ENCODE measurements around the gene HOXB3. TPM values are rescaled to one million over a fixed set of nuclear protein-coding genes. Genes with fewer than 3 reads are reported as not detected.

HOXB3 gene
- total RNA-seq, 3 donors from 2014 or later, result 0.50 to 1.0 (median 0.81) TPM

- Mint-ChIP-seq H3K27me3 (ENCODE audit: low read depth) (peaks cover 11% of the 10 kb centered on the region), H3K4me1 (ENCODE audit: low read depth) (peaks cover 7% of the 10 kb centered on the region), H3K9me3 (no peaks in the 10 kb centered on the region), H3K4me3 (no peak overlapping the region), H3K36me3 (ENCODE audit: insufficient read depth) (no peaks in the 10 kb centered on the region)
- ATAC-seq (no peak), DNase-seq (no peak)
Measured at GRCh38 chr17:48569240-48569582, 20.8 kb downstream of the HOXB3 start.

- ATAC-seq (no peak), DNase-seq (no peak)
- Mint-ChIP-seq H3K9me3 (no peaks in the 10 kb centered on the region), H3K36me3 (ENCODE audit: insufficient read depth) (no peaks in the 10 kb centered on the region), H3K27me3 (ENCODE audit: low read depth) (peaks cover 10% of the 10 kb centered on the region), H3K4me1 (ENCODE audit: low read depth) (peaks cover 7% of the 10 kb centered on the region), H3K4me3 (peak overlapping the region; percentile 19)
Measured at GRCh38 chr17:48568499-48569239, 21.4 kb downstream of the HOXB3 start.

- no peaks in the 10 kb centered on the region for H3K36me3 Mint-ChIP-seq (ENCODE audit: insufficient read depth)
- ATAC-seq, result no peak
- H3K4me3 Mint-ChIP-seq, result no peak overlapping the region
- H3K9me3 Mint-ChIP-seq, result no peaks in the 10 kb centered on the region
- H3K4me1 Mint-ChIP-seq (ENCODE audit: low read depth), result peaks cover 7% of the 10 kb centered on the region
- H3K27me3 Mint-ChIP-seq (ENCODE audit: low read depth), result peaks cover 11% of the 10 kb centered on the region
- no peak for DNase-seq
Measured at GRCh38 chr17:48567646-48568354, 22.2 kb downstream of the HOXB3 start.

DNA sequence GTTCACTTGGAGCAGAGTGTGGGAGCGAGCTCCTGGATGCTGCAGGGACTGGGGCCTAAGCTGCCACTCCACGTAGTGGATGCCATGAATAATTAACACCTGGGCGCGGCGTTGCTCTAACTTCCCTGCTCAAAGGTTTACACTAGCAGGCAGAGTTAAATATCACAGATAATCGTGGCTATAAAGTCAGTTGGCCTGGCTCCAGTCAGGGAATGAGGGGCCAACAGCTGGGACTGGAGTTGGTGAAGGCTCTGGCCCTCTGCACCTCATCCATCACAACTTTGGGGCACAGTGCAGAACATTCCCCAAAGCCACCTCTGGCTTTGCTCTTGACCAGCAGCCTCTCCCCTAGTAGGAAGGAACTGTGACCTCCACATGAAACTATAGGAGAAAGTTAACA is 22.8 kb downstream of the HOXB3 start:
- no peaks in the 10 kb centered on the region for H3K9me3 Mint-ChIP-seq
- no peak overlapping the region for H3K4me3 Mint-ChIP-seq
- no peak for DNase-seq
- ATAC-seq, result no peak
- peaks cover 7% of the 10 kb centered on the region for H3K4me1 Mint-ChIP-seq (ENCODE audit: low read depth)
- no peaks in the 10 kb centered on the region for H3K36me3 Mint-ChIP-seq (ENCODE audit: insufficient read depth)
- peaks cover 11% of the 10 kb centered on the region for H3K27me3 Mint-ChIP-seq (ENCODE audit: low read depth)

DNA sequence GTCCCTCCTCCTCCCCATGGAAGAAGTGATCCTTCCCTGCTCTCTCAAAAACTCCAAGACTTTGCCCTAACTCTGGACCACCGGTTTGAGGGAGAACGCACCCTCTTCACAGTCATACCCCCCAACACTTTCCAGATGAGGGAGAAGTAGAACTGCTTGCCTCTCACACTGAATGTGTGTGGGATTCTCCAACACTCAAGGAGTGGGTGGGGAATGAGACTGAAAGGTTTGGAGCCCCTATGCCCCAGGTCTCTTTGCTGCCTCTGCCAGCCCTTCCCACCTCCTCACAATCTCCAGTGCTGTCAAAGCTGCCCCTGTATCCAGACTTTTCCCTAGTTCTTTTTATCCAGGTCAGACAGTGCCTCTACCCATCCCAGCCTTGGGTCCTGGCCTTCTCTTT is 23.3 kb downstream of the HOXB3 start:
- DNase-seq, result no peak
- peaks cover 8% of the 10 kb centered on the region for H3K4me1 Mint-ChIP-seq (ENCODE audit: low read depth)
- H3K36me3 Mint-ChIP-seq (ENCODE audit: insufficient read depth), result no peaks in the 10 kb centered on the region
- ATAC-seq, result no peak
- no peaks in the 10 kb centered on the region for H3K9me3 Mint-ChIP-seq
- H3K4me3 Mint-ChIP-seq, result no peak overlapping the region
- peaks cover 11% of the 10 kb centered on the region for H3K27me3 Mint-ChIP-seq (ENCODE audit: low read depth)

- ATAC-seq, result no peak
- H3K4me1 Mint-ChIP-seq (ENCODE audit: low read depth), result peaks cover 10% of the 10 kb centered on the region
- no peaks in the 10 kb centered on the region for H3K36me3 Mint-ChIP-seq (ENCODE audit: insufficient read depth)
- peaks cover 11% of the 10 kb centered on the region for H3K27me3 Mint-ChIP-seq (ENCODE audit: low read depth)
- no peak for DNase-seq
- no peak overlapping the region for H3K4me3 Mint-ChIP-seq
- no peaks in the 10 kb centered on the region for H3K9me3 Mint-ChIP-seq
Measured at GRCh38 chr17:48565925-48566710, 23.9 kb downstream of the HOXB3 start.

DNA sequence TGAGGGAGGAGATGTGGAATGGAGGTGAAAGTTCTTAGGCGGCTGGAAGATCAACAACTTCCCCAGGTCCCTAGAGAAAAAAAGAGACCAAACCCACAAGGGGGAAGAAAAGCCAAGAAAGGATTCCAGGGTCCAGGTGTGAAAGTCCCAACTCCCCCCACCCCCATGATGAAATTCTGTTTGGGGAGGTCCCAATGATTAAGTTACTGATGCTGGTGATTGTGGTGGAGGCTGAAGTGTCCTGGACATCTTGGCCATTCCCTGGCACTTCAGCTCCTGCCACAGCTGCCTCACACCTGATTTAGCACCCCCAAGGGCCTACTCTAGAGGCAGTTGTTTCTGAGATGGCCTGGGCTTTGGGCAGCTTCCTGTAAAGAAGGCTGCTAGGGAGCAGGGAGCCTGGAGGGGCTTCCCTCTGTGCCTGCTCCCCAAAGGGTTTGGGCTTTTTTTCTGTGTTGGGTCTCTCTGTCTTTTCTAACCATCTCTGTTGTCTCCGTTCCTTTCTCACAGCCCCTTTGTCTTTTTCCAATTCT is 25.0 kb downstream of the HOXB3 start:
- Mint-ChIP-seq H3K36me3 (ENCODE audit: insufficient read depth) (no peaks in the 10 kb centered on the region), H3K4me3 (no peak overlapping the region), H3K4me1 (ENCODE audit: low read depth) (peaks cover 10% of the 10 kb centered on the region), H3K27me3 (ENCODE audit: low read depth) (peaks cover 11% of the 10 kb centered on the region), H3K9me3 (no peaks in the 10 kb centered on the region)
- no peak for DNase-seq
- no peak for ATAC-seq

DNA sequence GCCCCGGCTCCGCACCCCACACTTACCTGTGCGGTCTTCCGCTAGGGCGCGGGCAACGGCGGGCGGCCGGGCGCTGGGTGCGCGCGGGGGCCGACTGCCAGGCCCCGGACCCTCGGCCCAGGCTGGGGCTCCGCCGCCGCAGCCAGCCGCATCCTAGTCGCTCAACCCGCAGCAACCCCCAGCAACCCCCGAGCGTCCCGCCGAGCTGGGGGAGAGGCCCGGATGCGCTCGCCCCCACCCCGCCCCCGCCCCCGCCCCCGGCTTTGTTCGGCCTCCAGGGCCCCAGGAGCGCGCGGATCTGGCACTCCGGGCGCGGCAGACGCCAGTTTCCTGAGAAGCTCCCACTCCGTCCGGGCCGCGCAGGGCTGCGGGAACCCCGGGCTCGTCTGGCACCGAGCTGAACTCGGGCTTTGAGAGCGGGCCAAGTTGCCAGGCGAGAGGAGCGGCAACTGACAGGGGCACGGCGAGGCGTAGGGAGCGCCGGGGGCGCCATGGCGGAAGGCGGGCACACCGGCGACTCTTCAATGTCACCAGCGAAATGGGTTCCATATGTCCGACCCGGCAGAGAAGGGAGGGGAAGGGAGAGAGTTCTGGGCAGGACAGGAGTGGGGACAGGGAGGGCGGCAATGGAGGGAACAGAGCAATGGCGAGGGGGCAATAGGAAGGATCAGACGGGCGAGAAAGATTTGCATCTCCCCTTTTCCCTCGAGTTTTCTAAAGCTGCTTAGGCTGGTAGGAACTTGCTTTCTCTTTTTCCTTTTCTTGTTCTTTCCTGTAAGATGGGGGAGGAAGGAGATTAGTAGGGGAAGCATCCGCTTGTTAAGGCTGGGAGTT is 25.6 kb downstream of the HOXB3 start:
- H3K9me3 Mint-ChIP-seq, result no peaks in the 10 kb centered on the region
- H3K4me1 Mint-ChIP-seq (ENCODE audit: low read depth), result peaks cover 10% of the 10 kb centered on the region
- H3K27me3 Mint-ChIP-seq (ENCODE audit: low read depth), result peaks cover 13% of the 10 kb centered on the region
- peak; percentile 45 to 63 for ATAC-seq
- no peak overlapping the region for H3K4me3 Mint-ChIP-seq
- DNase-seq, result no peak
- H3K36me3 Mint-ChIP-seq (ENCODE audit: insufficient read depth), result no peaks in the 10 kb centered on the region

DNA sequence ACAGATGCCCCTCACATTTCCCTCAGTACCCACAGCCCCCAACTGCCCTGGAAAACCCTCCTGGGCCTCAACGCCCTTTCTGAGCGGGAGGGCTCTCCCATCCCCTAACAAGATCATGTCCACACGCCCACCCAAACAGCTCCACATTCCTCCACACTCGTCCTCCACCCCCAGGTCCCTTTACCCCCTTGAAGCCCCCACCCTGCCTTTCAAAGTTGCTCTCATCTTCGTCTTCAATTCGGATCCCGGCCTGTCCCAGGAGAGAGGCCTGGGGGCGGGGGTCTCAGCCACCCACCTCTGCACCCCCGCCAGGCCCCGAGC is 26.2 kb downstream of the HOXB3 start:
- ATAC-seq (no peak), DNase-seq (no peak)
- no peaks in the 10 kb centered on the region for H3K36me3 Mint-ChIP-seq (ENCODE audit: insufficient read depth)
- H3K27me3 Mint-ChIP-seq (ENCODE audit: low read depth), result peaks cover 13% of the 10 kb centered on the region
- H3K4me1 Mint-ChIP-seq (ENCODE audit: low read depth), result peaks cover 7% of the 10 kb centered on the region
- H3K4me3 Mint-ChIP-seq, result no peak overlapping the region
- H3K9me3 Mint-ChIP-seq, result no peaks in the 10 kb centered on the region

GRCh38 chr17:48563385-48563838 is 26.6 kb downstream of the HOXB3 start:
- no peaks in the 10 kb centered on the region for H3K36me3 Mint-ChIP-seq (ENCODE audit: insufficient read depth)
- no peaks in the 10 kb centered on the region for H3K9me3 Mint-ChIP-seq
- ATAC-seq, result no peak
- peaks cover 13% of the 10 kb centered on the region for H3K27me3 Mint-ChIP-seq (ENCODE audit: low read depth)
- H3K4me3 Mint-ChIP-seq, result no peak overlapping the region
- no peak for DNase-seq
- H3K4me1 Mint-ChIP-seq (ENCODE audit: low read depth), result peaks cover 5% of the 10 kb centered on the region

DNA sequence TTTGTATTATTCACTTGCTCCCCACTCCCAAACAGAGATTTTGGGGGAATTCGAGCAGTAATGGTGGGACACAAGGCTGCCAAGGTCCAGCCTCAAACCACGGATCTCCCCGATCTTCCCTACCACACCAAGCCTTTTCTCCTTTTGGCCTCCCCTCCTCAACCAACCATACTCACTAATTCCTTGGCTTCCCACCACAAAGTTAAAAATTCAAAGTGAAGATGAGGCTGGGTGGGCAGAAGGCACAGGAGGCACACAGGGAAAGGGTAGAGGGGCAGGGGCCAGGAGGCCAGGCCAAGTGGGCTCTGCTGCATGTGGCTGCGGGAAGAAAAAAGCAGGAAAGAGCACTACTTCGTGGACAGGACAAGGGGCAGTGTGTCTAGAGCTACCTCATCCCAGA is 27.1 kb downstream of the HOXB3 start:
- no peak overlapping the region for H3K4me3 Mint-ChIP-seq
- no peak for DNase-seq
- H3K9me3 Mint-ChIP-seq, result no peaks in the 10 kb centered on the region
- H3K4me1 Mint-ChIP-seq (ENCODE audit: low read depth), result peaks cover 5% of the 10 kb centered on the region
- H3K27me3 Mint-ChIP-seq (ENCODE audit: low read depth), result peaks cover 11% of the 10 kb centered on the region
- no peak for ATAC-seq
- H3K36me3 Mint-ChIP-seq (ENCODE audit: insufficient read depth), result no peaks in the 10 kb centered on the region

- Mint-ChIP-seq H3K4me3 (no peak overlapping the region), H3K4me1 (ENCODE audit: low read depth) (peaks cover 5% of the 10 kb centered on the region), H3K27me3 (ENCODE audit: low read depth) (peaks cover 11% of the 10 kb centered on the region), H3K9me3 (no peaks in the 10 kb centered on the region), H3K36me3 (ENCODE audit: insufficient read depth) (no peaks in the 10 kb centered on the region)
- ATAC-seq, result no peak
- no peak for DNase-seq
Measured at GRCh38 chr17:48561884-48562810, 27.9 kb downstream of the HOXB3 start.
